ENCODE measurements around the gene SRSF9. TPM values are rescaled to one million over a fixed set of nuclear protein-coding genes. Genes with fewer than 3 reads are reported as not detected.

SRSF9 gene
- total RNA-seq, 1 donor, result 192 TPM

DNA sequence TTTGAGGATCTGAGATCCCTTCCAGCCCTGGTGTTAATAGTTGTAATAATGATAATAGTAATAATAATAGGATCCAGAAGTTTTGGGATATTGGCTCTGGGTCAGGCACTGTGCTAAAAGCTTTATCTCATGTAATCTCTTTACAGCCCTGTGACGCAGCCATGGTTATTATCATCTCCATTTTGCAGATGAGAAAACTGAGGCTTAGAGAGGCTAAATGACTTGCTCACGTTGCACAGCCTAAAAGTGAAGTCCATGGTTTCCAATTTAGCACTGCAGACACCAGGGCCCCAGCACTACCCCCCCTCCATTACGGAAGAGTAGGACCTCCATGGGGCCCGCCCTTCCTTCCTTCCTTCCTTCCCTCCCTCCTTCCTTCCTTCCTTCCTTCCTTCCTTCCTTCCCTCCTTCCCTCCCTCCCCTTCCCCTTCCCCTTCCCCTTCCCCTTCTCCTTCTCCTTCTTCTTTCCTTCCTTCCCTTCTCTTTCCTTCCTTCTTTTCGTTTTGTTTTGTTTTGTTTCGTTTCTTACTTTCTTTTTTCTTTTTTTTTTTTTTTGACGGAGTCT, 46.6 kb downstream of the SRSF9 start:
- no peak overlapping the region for H3K4me3 ChIP-seq (ENCODE audit: low read depth, low read length)
- DNase-seq (ENCODE audit: low read depth), result no peak
- TF ChIP-seq, protein P1, sequence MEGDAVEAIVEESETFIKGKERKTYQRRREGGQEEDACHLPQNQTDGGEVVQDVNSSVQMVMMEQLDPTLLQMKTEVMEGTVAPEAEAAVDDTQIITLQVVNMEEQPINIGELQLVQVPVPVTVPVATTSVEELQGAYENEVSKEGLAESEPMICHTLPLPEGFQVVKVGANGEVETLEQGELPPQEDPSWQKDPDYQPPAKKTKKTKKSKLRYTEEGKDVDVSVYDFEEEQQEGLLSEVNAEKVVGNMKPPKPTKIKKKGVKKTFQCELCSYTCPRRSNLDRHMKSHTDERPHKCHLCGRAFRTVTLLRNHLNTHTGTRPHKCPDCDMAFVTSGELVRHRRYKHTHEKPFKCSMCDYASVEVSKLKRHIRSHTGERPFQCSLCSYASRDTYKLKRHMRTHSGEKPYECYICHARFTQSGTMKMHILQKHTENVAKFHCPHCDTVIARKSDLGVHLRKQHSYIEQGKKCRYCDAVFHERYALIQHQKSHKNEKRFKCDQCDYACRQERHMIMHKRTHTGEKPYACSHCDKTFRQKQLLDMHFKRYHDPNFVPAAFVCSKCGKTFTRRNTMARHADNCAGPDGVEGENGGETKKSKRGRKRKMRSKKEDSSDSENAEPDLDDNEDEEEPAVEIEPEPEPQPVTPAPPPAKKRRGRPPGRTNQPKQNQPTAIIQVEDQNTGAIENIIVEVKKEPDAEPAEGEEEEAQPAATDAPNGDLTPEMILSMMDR (IDR thresholded peaks at IDR 0.05; ENCODE audit: insufficient read depth, low read depth, low read length), result no peak

DNA sequence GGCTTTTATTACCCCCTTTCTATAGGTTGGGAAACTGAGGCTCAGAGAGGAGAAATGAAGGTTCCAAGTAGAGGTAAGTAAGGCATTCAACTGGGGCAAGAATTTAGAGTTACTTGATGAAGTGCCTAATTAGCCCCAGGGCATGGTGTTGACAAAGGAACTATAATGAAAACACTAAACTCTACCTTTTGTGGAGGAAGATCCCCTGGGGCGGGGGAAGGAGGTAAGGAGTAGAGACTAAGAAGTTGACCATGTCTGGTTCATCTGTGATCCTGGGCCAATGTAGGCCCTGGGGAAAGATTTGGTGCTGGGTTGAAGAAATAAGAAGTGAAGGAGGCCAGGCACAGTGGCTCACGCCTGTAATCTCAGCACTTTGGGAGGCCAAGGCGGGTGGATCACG, 47.8 kb downstream of the SRSF9 start:
- no peak for DNase-seq (ENCODE audit: low read depth)
- no peak overlapping the region for H3K4me3 ChIP-seq (ENCODE audit: low read depth, low read length)
- TF ChIP-seq, protein P1 (IDR thresholded peaks at IDR 0.05; ENCODE audit: insufficient read depth, low read depth, low read length), result no peak

DNA sequence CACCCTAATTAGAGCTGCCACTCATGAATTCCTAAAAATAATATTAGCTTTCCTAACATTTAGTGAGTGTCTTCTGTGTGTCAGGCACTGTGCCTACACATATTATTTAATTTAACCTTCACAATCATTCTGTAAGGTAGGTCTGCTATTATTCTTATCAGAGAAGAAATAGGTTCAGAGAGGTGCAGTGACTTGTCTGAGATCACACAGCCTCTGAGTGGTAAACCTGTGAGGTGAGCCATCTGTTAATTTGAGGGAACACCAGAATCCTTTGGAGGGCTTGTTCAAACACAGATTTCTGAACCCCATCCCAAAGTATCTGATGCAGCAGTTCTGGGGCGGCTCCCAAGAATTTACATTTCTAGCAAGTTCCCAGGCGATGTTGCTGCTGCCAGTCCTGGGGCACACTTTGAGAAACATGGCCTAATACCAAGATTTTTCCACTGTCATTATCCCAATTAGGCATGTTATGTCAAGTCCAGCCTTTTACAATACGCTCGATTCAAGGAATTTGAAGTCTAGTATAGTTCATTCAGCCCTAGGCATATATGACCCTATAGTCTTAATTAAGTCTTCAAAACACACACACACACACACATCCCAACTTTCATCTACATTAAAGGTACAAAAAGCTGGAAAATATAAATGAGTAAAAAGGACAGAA, 51.5 kb downstream of the SRSF9 start:
- DNase-seq (ENCODE audit: low read depth), result no peak
- H3K4me3 ChIP-seq (ENCODE audit: low read depth, low read length), result no peak overlapping the region
- TF ChIP-seq, protein P1 (IDR thresholded peaks at IDR 0.05; ENCODE audit: insufficient read depth, low read depth, low read length), result no peak

DNA sequence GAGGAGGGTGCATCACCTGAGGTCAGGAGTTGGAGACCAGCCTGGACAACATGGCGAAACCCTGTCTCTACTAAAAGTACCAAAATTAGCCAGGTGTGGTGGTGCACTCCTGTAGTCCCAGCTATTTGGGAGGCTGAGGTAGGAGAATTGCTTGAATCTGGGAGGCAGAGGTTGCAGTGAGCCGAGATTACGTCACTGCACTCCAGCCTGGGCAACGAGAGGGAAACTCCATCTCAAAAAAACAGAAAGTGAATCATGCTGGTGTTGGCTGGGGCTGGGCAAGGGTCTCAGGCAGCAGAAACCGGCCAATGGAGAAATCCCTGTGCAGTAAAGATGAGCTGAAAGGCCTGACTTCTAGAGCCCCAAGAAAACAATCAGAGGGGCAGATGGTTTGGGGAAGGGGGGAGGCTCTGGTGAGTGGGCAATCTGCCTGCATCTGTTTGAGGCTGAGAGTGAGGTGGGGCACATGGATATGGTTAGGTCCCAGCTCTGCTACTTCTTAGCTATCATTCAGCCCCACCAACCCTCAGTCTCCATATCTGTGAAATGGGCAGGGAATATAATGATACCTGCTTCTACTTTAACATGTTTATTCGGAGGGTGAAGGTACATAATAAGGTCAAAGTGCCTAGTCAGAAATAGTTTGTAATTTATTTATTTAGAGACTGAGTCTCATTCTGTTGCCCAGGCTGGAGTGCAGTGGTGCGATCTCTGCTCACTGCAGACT, 52.9 kb downstream of the SRSF9 start:
- TF ChIP-seq, protein P1 (IDR thresholded peaks at IDR 0.05; ENCODE audit: insufficient read depth, low read depth, low read length), result no peak
- no peak for DNase-seq (ENCODE audit: low read depth)

DNA sequence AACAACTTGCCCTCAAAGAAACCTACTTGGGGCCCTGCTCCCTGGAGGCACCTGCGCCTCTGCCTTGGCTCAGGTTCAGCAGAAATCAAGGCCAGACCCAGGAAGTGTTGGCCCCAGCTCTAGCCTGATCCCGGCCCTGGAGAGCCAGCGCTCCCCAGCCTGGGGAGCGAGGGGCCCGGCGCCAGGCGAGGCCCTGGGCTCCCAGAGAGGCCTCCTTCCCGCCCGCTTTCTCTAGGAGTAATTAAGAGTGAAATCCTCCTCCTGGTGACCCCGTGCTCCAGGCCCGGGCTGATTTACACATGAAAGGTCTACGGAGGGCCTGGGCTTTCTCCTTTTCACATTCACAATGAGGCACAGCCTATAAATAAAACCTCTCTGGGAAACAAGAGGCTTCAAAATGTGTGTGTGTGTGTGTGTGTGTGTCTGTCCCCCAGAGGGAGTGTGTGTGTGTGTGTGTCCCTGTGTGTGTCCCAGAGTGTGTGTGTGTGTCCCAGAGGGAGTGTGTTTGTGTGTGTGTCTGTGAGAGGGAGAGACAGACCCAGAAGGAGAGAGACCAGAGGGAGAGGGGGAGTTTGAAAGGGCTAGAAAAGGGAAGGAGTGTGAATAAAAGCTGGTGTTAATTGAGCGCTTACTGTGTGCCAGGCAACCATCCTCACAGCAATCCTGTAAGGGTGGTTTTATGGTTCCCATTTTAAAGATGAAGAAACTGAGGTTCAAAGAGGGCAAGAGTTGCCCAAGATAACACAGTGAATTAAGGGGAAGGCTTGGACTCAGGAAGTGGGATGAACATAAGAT, 55.5 kb downstream of the SRSF9 start:
- H3K4me3 ChIP-seq (ENCODE audit: low read depth, low read length), result no peak overlapping the region
- no peak for DNase-seq (ENCODE audit: low read depth)
- TF ChIP-seq, protein P1 (IDR thresholded peaks at IDR 0.05; ENCODE audit: insufficient read depth, low read depth, low read length), result no peak

More for the DNA sequence above, 52.9 kb downstream of the SRSF9 start:
- H3K4me3 ChIP-seq (ENCODE audit: low read depth, low read length), result no peak overlapping the region

DNA sequence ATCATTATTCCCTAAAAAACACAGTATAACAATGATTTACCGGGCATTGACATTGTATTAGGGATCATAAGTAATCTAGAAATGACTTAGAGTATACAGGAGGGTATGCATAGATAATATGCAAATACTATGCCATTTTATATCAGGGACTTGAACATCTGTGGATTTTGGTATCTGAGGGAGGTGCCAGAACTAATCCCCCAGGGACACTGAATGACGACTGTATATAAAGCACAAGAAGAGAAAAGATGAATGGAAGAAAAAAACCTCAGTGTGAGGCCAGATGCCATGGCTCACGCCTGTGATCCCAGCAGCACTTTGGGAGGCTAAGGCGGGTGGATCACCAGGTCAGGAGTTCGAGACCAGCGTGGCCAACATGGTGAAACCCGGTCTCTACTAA, 57.1 kb downstream of the SRSF9 start:
- DNase-seq (ENCODE audit: low read depth), result no peak
- no peak overlapping the region for H3K4me3 ChIP-seq (ENCODE audit: low read depth, low read length)
- TF ChIP-seq, protein P1 (IDR thresholded peaks at IDR 0.05; ENCODE audit: insufficient read depth, low read depth, low read length), result no peak

Small RNA genes lying within 50 kb of the gene (small RNA-seq; reads per million reads assigned to genes)
- gene RF00019, result not detected

Other genes with a start within 250 kb of the SRSF9 start
- 63.0 and 67.3 TPM in 2 replicates for gene PXN, start 204.0 kb downstream of the SRSF9 start, total RNA-seq
- gene RNU4-2, start 177.8 kb downstream of the SRSF9 start, total RNA-seq, result under 0.01 TPM in 2 replicates
- under 0.01 TPM in 2 replicates for gene RNU4-1, start 176.5 kb downstream of the SRSF9 start, total RNA-seq
- 1.3 and 1.6 TPM in 2 replicates for gene SIRT4, start 167.4 kb downstream of the SRSF9 start, total RNA-seq
- not detected in 2 replicates for gene PLA2G1B, start 142.0 kb downstream of the SRSF9 start, total RNA-seq
- gene MSI1, start 100.6 kb downstream of the SRSF9 start, total RNA-seq, result not detected in 2 replicates
- gene COX6A1, start 31.6 kb downstream of the SRSF9 start, total RNA-seq, result 215 and 306 TPM in 2 replicates
- gene TRIAP1, start 23.4 kb downstream of the SRSF9 start, total RNA-seq, result 18.7 and 30.7 TPM in 2 replicates
- 13.5 and 20.7 TPM in 2 replicates for gene GATC, start 23.3 kb downstream of the SRSF9 start, total RNA-seq
- 206 and 280 TPM in 2 replicates for gene DYNLL1, start 26.4 kb upstream of the SRSF9 start, total RNA-seq
- gene COQ5, start 59.4 kb upstream of the SRSF9 start, total RNA-seq, result 18.4 and 29.8 TPM in 2 replicates
- 127 and 175 TPM in 2 replicates for gene RNF10, start 64.6 kb upstream of the SRSF9 start, total RNA-seq
- 35.8 and 40.6 TPM in 2 replicates for gene POP5, start 111.7 kb upstream of the SRSF9 start, total RNA-seq
- gene CABP1, start 170.9 kb upstream of the SRSF9 start, total RNA-seq, result not detected in 2 replicates
- gene MLEC, start 217.4 kb upstream of the SRSF9 start, total RNA-seq, result 126 and 224 TPM in 2 replicates
- 18.7 and 25.0 TPM in 2 replicates for gene UNC119B, start 240.7 kb upstream of the SRSF9 start, total RNA-seq